ENCODE data around the gene EOLA1. TPM values are rescaled to one million over a fixed set of nuclear protein-coding genes. Genes with fewer than 3 reads are reported as not detected.

EOLA1 gene
- total and polyA plus RNA-seq, 2 of the 4 experiments (the other 2 are of a cell fraction), result 15.5 to 16.8 TPM

GRCh38 chrX:149499766-149500165 lies 41.0 kb upstream of the EOLA1 start:
- Histone ChIP-seq H3K27me3 (ENCODE audit: control insufficient read depth, insufficient read depth, low read length) (no peaks in the 10 kb centered on the region), H3K4ac (ENCODE audit: low read depth, low read length) (no peak overlapping the region), H4K20me1 (ENCODE audit: insufficient read depth, low read length) (no peaks in the 10 kb centered on the region), H3K36me3 (ENCODE audit: control insufficient read depth, insufficient read depth, low read length) (peaks cover 25% of the 10 kb centered on the region), H3K18ac (ENCODE audit: low read depth, low read length) (no peak overlapping the region), H4K91ac (ENCODE audit: insufficient read depth, low read depth, low read length) (no peak overlapping the region), H2BK5ac (ENCODE audit: low read depth, low read length, poor library complexity, severe bottlenecking) (no peak overlapping the region), H4K5ac (ENCODE audit: low read depth, low read length) (no peak overlapping the region), H2BK15ac (ENCODE audit: low read depth, low read length) (no peak overlapping the region), H2AK9ac (replicated peaks; ENCODE audit: low read depth, low read length, poor library complexity) (no peak overlapping the region), H3K4me3 (ENCODE audit: insufficient read depth, low read depth, low read length) (no peak overlapping the region), H3K9ac (ENCODE audit: low read depth, low read length) (no peak overlapping the region), H3K9me3 (ENCODE audit: control insufficient read depth, insufficient read depth, low read length) (no peaks in the 10 kb centered on the region), H3K56ac (ENCODE audit: extremely low read depth, insufficient read depth, low read length) (no peak overlapping the region), H3K23ac (ENCODE audit: low read depth, low read length) (no peak overlapping the region), H2AFZ (replicated peaks; ENCODE audit: low read length, poor library complexity) (no peak overlapping the region), H3K4me2 (ENCODE audit: low read depth, low read length) (no peak overlapping the region), H4K8ac (ENCODE audit: low read depth in 2 of 2, low read length in 2 of 2) (no peak overlapping the region), H3K4me1 (ENCODE audit: control insufficient read depth, insufficient read depth, low read length) (peaks cover 3% of the 10 kb centered on the region), H3K79me1 (ENCODE audit: low read depth in 1 of 2, low read length in 2 of 2) (peaks cover 7 to 12% of the 10 kb centered on the region in 2 experiments; a peak in 3 of 4 replicates), H3K9me1 (ENCODE audit: insufficient read depth, low read length) (peaks cover 7% of the 10 kb centered on the region; the same call in 1 of the 2 replicates), H3K27ac (ENCODE audit: insufficient read depth, low read length) (no peak overlapping the region), H2BK20ac (ENCODE audit: low read depth, low read length) (no peak overlapping the region), H2BK120ac (ENCODE audit: low read depth, low read length) (no peak overlapping the region), H2AK5ac (ENCODE audit: low read depth, low read length) (no peak overlapping the region), H3K14ac (replicated peaks; ENCODE audit: low read depth, low read length) (no peak overlapping the region)
- BruUV-seq (replicated peaks), result no TSS peak
- ChIA-PET CTCF (no interaction called here), POLR2A (ENCODE audit: unreplicated experiment) (no interaction called here)
- DNase-seq, result no peak
- in situ Hi-C loops (cut with MboI; ENCODE audit: low sequenced_read_pairs), result loop anchor here (25.0 kb wide), 1 partner anchor 1238 kb away; no protein-coding TSS in a partner anchor
- WGBS, 2 experiments (ENCODE audit: extremely low coverage in 2 of 2, insufficient read length in 1 of 2), result no CpG with 5 or more reads among the region's 5 CpGs
- no peak for TF ChIP-seq RFX5 (IDR thresholded peaks at IDR 0.05; ENCODE audit: low read depth, low read length)
- no peak for TF ChIP-seq SMC3 (IDR thresholded peaks at IDR 0.05; ENCODE audit: low read depth, low read length)
- no peak for TF ChIP-seq MAZ (IDR thresholded peaks at IDR 0.05; ENCODE audit: borderline replicate concordance, low read depth, low read length)
- no peak for TF ChIP-seq MAFK (IDR thresholded peaks at IDR 0.05; ENCODE audit: low read depth, low read length)
- no peak for TF ChIP-seq MXI1 (IDR thresholded peaks at IDR 0.05; ENCODE audit: borderline replicate concordance, low read depth, low read length)
- no peak for TF ChIP-seq CTCF (conservative IDR thresholded peaks at IDR 0.05; ENCODE audit: low read depth, low read length)
- TF ChIP-seq CEBPB (IDR thresholded peaks at IDR 0.05; ENCODE audit: low read depth, low read length), result no peak
- no peak for TF ChIP-seq BHLHE40 (IDR thresholded peaks at IDR 0.05; ENCODE audit: low read depth, low read length)
- no peak for TF ChIP-seq CHD1 (IDR thresholded peaks at IDR 0.05; ENCODE audit: low read depth, low read length)
- no peak for TF ChIP-seq RCOR1 (IDR thresholded peaks at IDR 0.05; ENCODE audit: insufficient replicate concordance, low read length)
- no peak for TF ChIP-seq USF2 (IDR thresholded peaks at IDR 0.05; ENCODE audit: low read depth, low read length)
- no peak for TF ChIP-seq FOS (IDR thresholded peaks at IDR 0.05; ENCODE audit: low read depth, low read length)
- no peak for TF ChIP-seq POLR2A (IDR thresholded peaks at IDR 0.05; ENCODE audit: low read depth, low read length)
- no peak for TF ChIP-seq NFE2L2 (IDR thresholded peaks at IDR 0.05; ENCODE audit: low read depth, low read length)
- TF ChIP-seq ELK1 (IDR thresholded peaks at IDR 0.05; ENCODE audit: borderline replicate concordance, low read depth, low read length), result no peak
- dilution Hi-C loops (cut with HindIII; ENCODE audit: low sequenced_read_pairs, unreplicated experiment), result no loop called here
- intact Hi-C loops (cut with micrococcal nuclease), result no loop called here
- ATAC-seq (ENCODE audit: low read depth), result no peak
